ENCODE measurements around the gene CDKN2B-AS1. TPM values are rescaled to one million over a fixed set of nuclear protein-coding genes. Genes with fewer than 3 reads are reported as not detected.

The CDKN2B-AS1 gene
- total RNA-seq, 1 donor from 2014 or later = 0.36 TPM

GRCh38 chr9:22119522-22120158, 125.0 kb downstream of the CDKN2B-AS1 start:
- TF ChIP-seq CTCF (IDR thresholded peaks at IDR 0.05; ENCODE audit: unreplicated experiment) = no peak

GRCh38 chr9:22120159-22120549, 125.6 kb downstream of the CDKN2B-AS1 start:
- Mint-ChIP-seq H3K4me1 (ENCODE audit: unreplicated experiment) (peaks cover 9% of the 10 kb centered on the region), H3K36me3 (ENCODE audit: low read depth, unreplicated experiment) (no peaks in the 10 kb centered on the region), H3K27ac (ENCODE audit: unreplicated experiment) (no peak overlapping the region), H3K9me3 (ENCODE audit: unreplicated experiment) (peaks cover 5% of the 10 kb centered on the region), H3K27me3 (ENCODE audit: unreplicated experiment) (peaks cover 1% of the 10 kb centered on the region), H3K4me3 (ENCODE audit: unreplicated experiment) (no peak overlapping the region)
- no peak for DNase-seq (ENCODE audit: low spot score)
- TF ChIP-seq CTCF (IDR thresholded peaks at IDR 0.05; ENCODE audit: unreplicated experiment) = no peak

More at GRCh38 chr9:22119522-22120158, 125.0 kb downstream of the CDKN2B-AS1 start:
- H3K4me3 Mint-ChIP-seq (ENCODE audit: unreplicated experiment) = no peak overlapping the region
- no peak for DNase-seq (ENCODE audit: low spot score)
- H3K36me3 Mint-ChIP-seq (ENCODE audit: low read depth, unreplicated experiment) = no peaks in the 10 kb centered on the region
- no peak overlapping the region for H3K27ac Mint-ChIP-seq (ENCODE audit: unreplicated experiment)
- H3K9me3 Mint-ChIP-seq (ENCODE audit: unreplicated experiment) = peaks cover 5% of the 10 kb centered on the region
- H3K4me1 Mint-ChIP-seq (ENCODE audit: unreplicated experiment) = peaks cover 9% of the 10 kb centered on the region
- peaks cover 3% of the 10 kb centered on the region for H3K27me3 Mint-ChIP-seq (ENCODE audit: unreplicated experiment)

- H3K27ac Mint-ChIP-seq (ENCODE audit: unreplicated experiment) = no peak overlapping the region
- peaks cover 9% of the 10 kb centered on the region for H3K4me1 Mint-ChIP-seq (ENCODE audit: unreplicated experiment)
- no peaks in the 10 kb centered on the region for H3K27me3 Mint-ChIP-seq (ENCODE audit: unreplicated experiment)
- DNase-seq (ENCODE audit: low spot score) = no peak
- H3K9me3 Mint-ChIP-seq (ENCODE audit: unreplicated experiment) = peaks cover 5% of the 10 kb centered on the region
- no peaks in the 10 kb centered on the region for H3K36me3 Mint-ChIP-seq (ENCODE audit: low read depth, unreplicated experiment)
- H3K4me3 Mint-ChIP-seq (ENCODE audit: unreplicated experiment) = no peak overlapping the region
- TF ChIP-seq CTCF (IDR thresholded peaks at IDR 0.05; ENCODE audit: unreplicated experiment) = no peak
Measured at GRCh38 chr9:22120595-22120994, 126.0 kb downstream of the CDKN2B-AS1 start.

GRCh38 chr9:22124263-22125011, 129.8 kb downstream of the CDKN2B-AS1 start:
- DNase-seq (ENCODE audit: low spot score) = no peak
- Mint-ChIP-seq H3K4me1 (ENCODE audit: unreplicated experiment) (peaks cover 18% of the 10 kb centered on the region), H3K36me3 (ENCODE audit: low read depth, unreplicated experiment) (no peaks in the 10 kb centered on the region), H3K27me3 (ENCODE audit: unreplicated experiment) (peaks cover 1% of the 10 kb centered on the region), H3K4me3 (ENCODE audit: unreplicated experiment) (no peak overlapping the region), H3K9me3 (ENCODE audit: unreplicated experiment) (peaks cover 5% of the 10 kb centered on the region), H3K27ac (ENCODE audit: unreplicated experiment) (no peak overlapping the region)
- TF ChIP-seq CTCF (IDR thresholded peaks at IDR 0.05; ENCODE audit: unreplicated experiment) = no peak

GRCh38 chr9:22129133-22129532, 134.5 kb downstream of the CDKN2B-AS1 start:
- Mint-ChIP-seq H3K27me3 (ENCODE audit: unreplicated experiment) (peaks cover 1% of the 10 kb centered on the region), H3K36me3 (ENCODE audit: low read depth, unreplicated experiment) (no peaks in the 10 kb centered on the region), H3K4me1 (ENCODE audit: unreplicated experiment) (peaks cover 18% of the 10 kb centered on the region), H3K9me3 (ENCODE audit: unreplicated experiment) (no peaks in the 10 kb centered on the region), H3K4me3 (ENCODE audit: unreplicated experiment) (no peak overlapping the region), H3K27ac (ENCODE audit: unreplicated experiment) (peak overlapping the region; percentile 14)
- no peak for DNase-seq (ENCODE audit: low spot score)
- TF ChIP-seq CTCF (IDR thresholded peaks at IDR 0.05; ENCODE audit: unreplicated experiment) = no peak

All from endothelial cell (in vitro differentiated cells).